ENCODE measurements around the gene LGALS12.
"Not testable (repeated sequence)": the region's sequence is repeated elsewhere in the genome, so short reads cannot be mapped to it uniquely, and the experiment has no call there.

Gene LGALS12

GRCh38 chr11:63531074-63531792 lies 25.3 kb downstream of the LGALS12 start:
- peaks cover 4 to 13% of the 10 kb centered on the region in 2 donors for H3K4me1 ChIP-seq (ENCODE audit: control insufficient read depth in 2 of 2, insufficient read depth in 2 of 2, low read length in 2 of 2)

GRCh38 chr11:63532117-63532516 lies 26.2 kb downstream of the LGALS12 start:
- H3K9me3 ChIP-seq (ENCODE audit: control insufficient read depth in 2 of 2, low read length in 2 of 2): no peaks in the 10 kb centered on the region

More at GRCh38 chr11:63531074-63531792, 25.3 kb downstream of the LGALS12 start:
- not testable (repeated sequence) for H3K36me3 ChIP-seq (ENCODE audit: control insufficient read depth in 2 of 2, insufficient read depth in 2 of 2, low read length in 2 of 2); H3K27me3 ChIP-seq (ENCODE audit: control insufficient read depth in 2 of 2, insufficient read depth in 2 of 2, low read length in 2 of 2); H3K9me3 ChIP-seq (ENCODE audit: control insufficient read depth in 2 of 2, low read length in 2 of 2); H3K9ac ChIP-seq (ENCODE audit: low read depth in 1 of 2, low read length in 2 of 2)
- peak overlapping the region in 1 of 2 donors; percentile 3 for H3K4me3 ChIP-seq (ENCODE audit: low read length in 2 of 2)
- peak overlapping the region in 1 of 2 donors; percentile 43 for H3K27ac ChIP-seq (ENCODE audit: low read depth in 2 of 2, low read length in 2 of 2)

GRCh38 chr11:63532799-63533475 lies 27.1 kb downstream of the LGALS12 start:
- Histone ChIP-seq H3K4me1 (ENCODE audit: control insufficient read depth in 2 of 2, insufficient read depth in 2 of 2, low read length in 2 of 2) (peaks cover 14 to 27% of the 10 kb centered on the region in 2 donors), H3K4me3 (ENCODE audit: low read length in 2 of 2) (no peak overlapping the region), H3K9me3 (ENCODE audit: control insufficient read depth in 2 of 2, low read length in 2 of 2) (no peaks in the 10 kb centered on the region), H3K27me3 (ENCODE audit: control insufficient read depth in 2 of 2, insufficient read depth in 2 of 2, low read length in 2 of 2) (no peaks in the 10 kb centered on the region), H3K36me3 (ENCODE audit: control insufficient read depth in 2 of 2, insufficient read depth in 2 of 2, low read length in 2 of 2) (no peaks in the 10 kb centered on the region), H3K27ac (ENCODE audit: low read depth in 2 of 2, low read length in 2 of 2) (no peak overlapping the region), H3K9ac (ENCODE audit: low read depth in 1 of 2, low read length in 2 of 2) (no peak overlapping the region)

More at GRCh38 chr11:63532117-63532516, 26.2 kb downstream of the LGALS12 start:
- H3K4me3 ChIP-seq (ENCODE audit: low read length in 2 of 2): no peak overlapping the region
- H3K4me1 ChIP-seq (ENCODE audit: control insufficient read depth in 2 of 2, insufficient read depth in 2 of 2, low read length in 2 of 2): peaks cover 8 to 19% of the 10 kb centered on the region in 2 donors
- H3K27ac ChIP-seq (ENCODE audit: low read depth in 2 of 2, low read length in 2 of 2): no peak overlapping the region
- no peaks in the 10 kb centered on the region for H3K27me3 ChIP-seq (ENCODE audit: control insufficient read depth in 2 of 2, insufficient read depth in 2 of 2, low read length in 2 of 2)
- H3K9ac ChIP-seq (ENCODE audit: low read depth in 1 of 2, low read length in 2 of 2): no peak overlapping the region
- H3K36me3 ChIP-seq (ENCODE audit: control insufficient read depth in 2 of 2, insufficient read depth in 2 of 2, low read length in 2 of 2): no peaks in the 10 kb centered on the region

- Histone ChIP-seq H3K4me1 (ENCODE audit: control insufficient read depth in 2 of 2, insufficient read depth in 2 of 2, low read length in 2 of 2) (peaks cover 17 to 33% of the 10 kb centered on the region in 2 donors), H3K27me3 (ENCODE audit: control insufficient read depth in 2 of 2, insufficient read depth in 2 of 2, low read length in 2 of 2) (no peaks in the 10 kb centered on the region), H3K4me3 (ENCODE audit: low read length in 2 of 2) (no peak overlapping the region), H3K9me3 (ENCODE audit: control insufficient read depth in 2 of 2, low read length in 2 of 2) (no peaks in the 10 kb centered on the region), H3K9ac (ENCODE audit: low read depth in 1 of 2, low read length in 2 of 2) (no peak overlapping the region), H3K27ac (ENCODE audit: low read depth in 2 of 2, low read length in 2 of 2) (no peak overlapping the region), H3K36me3 (ENCODE audit: control insufficient read depth in 2 of 2, insufficient read depth in 2 of 2, low read length in 2 of 2) (no peaks in the 10 kb centered on the region)
These were observed 28.2 kb downstream of the LGALS12 start for GRCh38 chr11:63534076-63534475.

GRCh38 chr11:63534895-63535461 lies 29.1 kb downstream of the LGALS12 start:
- Histone ChIP-seq H3K9me3 (ENCODE audit: control insufficient read depth in 2 of 2, low read length in 2 of 2) (no peaks in the 10 kb centered on the region), H3K4me1 (ENCODE audit: control insufficient read depth in 2 of 2, insufficient read depth in 2 of 2, low read length in 2 of 2) (peaks cover 17 to 33% of the 10 kb centered on the region in 2 donors), H3K4me3 (ENCODE audit: low read length in 2 of 2) (no peak overlapping the region), H3K36me3 (ENCODE audit: control insufficient read depth in 2 of 2, insufficient read depth in 2 of 2, low read length in 2 of 2) (no peaks in the 10 kb centered on the region), H3K27ac (ENCODE audit: low read depth in 2 of 2, low read length in 2 of 2) (peak overlapping the region; percentile 19 to 44), H3K9ac (ENCODE audit: low read depth in 1 of 2, low read length in 2 of 2) (no peak overlapping the region), H3K27me3 (ENCODE audit: control insufficient read depth in 2 of 2, insufficient read depth in 2 of 2, low read length in 2 of 2) (no peaks in the 10 kb centered on the region)

GRCh38 chr11:63535734-63536133 lies 29.9 kb downstream of the LGALS12 start:
- H3K27ac ChIP-seq (ENCODE audit: low read depth in 2 of 2, low read length in 2 of 2): peak overlapping the region in 1 of 2 donors; percentile 85
- H3K4me1 ChIP-seq (ENCODE audit: control insufficient read depth in 2 of 2, insufficient read depth in 2 of 2, low read length in 2 of 2): peaks cover 17 to 33% of the 10 kb centered on the region in 2 donors

GRCh38 chr11:63536669-63537292 lies 30.9 kb downstream of the LGALS12 start, which contains the start of gene PLAAT4:
TSS of gene PLAAT4 (plus strand) at chr11:63536808. CDS start at chr11:63536869, 61 bp downstream.
- Histone ChIP-seq H3K9ac (ENCODE audit: low read depth in 1 of 2, low read length in 2 of 2) (peak within 1 kb of the TSS; percentile 69 to 79), H3K27me3 (ENCODE audit: control insufficient read depth in 2 of 2, insufficient read depth in 2 of 2, low read length in 2 of 2) (no peaks in the 10 kb centered on the region), H3K36me3 (ENCODE audit: control insufficient read depth in 2 of 2, insufficient read depth in 2 of 2, low read length in 2 of 2) (no peaks in the 10 kb centered on the region), H3K4me3 (ENCODE audit: low read length in 2 of 2) (peak within 1 kb of the TSS; percentile 81 to 85), H3K9me3 (ENCODE audit: control insufficient read depth in 2 of 2, low read length in 2 of 2) (no peaks in the 10 kb centered on the region), H3K27ac (ENCODE audit: low read depth in 2 of 2, low read length in 2 of 2) (peak within 1 kb of the TSS; percentile 75 to 85), H3K4me1 (ENCODE audit: control insufficient read depth in 2 of 2, insufficient read depth in 2 of 2, low read length in 2 of 2) (peaks cover 13 to 33% of the 10 kb centered on the region in 2 donors)

More at GRCh38 chr11:63535734-63536133, 29.9 kb downstream of the LGALS12 start:
- no peaks in the 10 kb centered on the region for H3K9me3 ChIP-seq (ENCODE audit: control insufficient read depth in 2 of 2, low read length in 2 of 2)
- H3K36me3 ChIP-seq (ENCODE audit: control insufficient read depth in 2 of 2, insufficient read depth in 2 of 2, low read length in 2 of 2): no peaks in the 10 kb centered on the region
- no peak overlapping the region for H3K4me3 ChIP-seq (ENCODE audit: low read length in 2 of 2)
- no peaks in the 10 kb centered on the region for H3K27me3 ChIP-seq (ENCODE audit: control insufficient read depth in 2 of 2, insufficient read depth in 2 of 2, low read length in 2 of 2)
- no peak overlapping the region for H3K9ac ChIP-seq (ENCODE audit: low read depth in 1 of 2, low read length in 2 of 2)

- H3K4me3 ChIP-seq (ENCODE audit: low read length in 2 of 2): peak overlapping the region; percentile 81 to 85
- H3K4me1 ChIP-seq (ENCODE audit: control insufficient read depth in 2 of 2, insufficient read depth in 2 of 2, low read length in 2 of 2): peaks cover 13 to 33% of the 10 kb centered on the region in 2 donors
These were observed 31.6 kb downstream of the LGALS12 start for GRCh38 chr11:63537293-63538101.

GRCh38 chr11:63542506-63542905 lies 36.6 kb downstream of the LGALS12 start:
- not testable (repeated sequence) for H3K9ac ChIP-seq (ENCODE audit: low read depth in 1 of 2, low read length in 2 of 2); H3K27me3 ChIP-seq (ENCODE audit: control insufficient read depth in 2 of 2, insufficient read depth in 2 of 2, low read length in 2 of 2); H3K9me3 ChIP-seq (ENCODE audit: control insufficient read depth in 2 of 2, low read length in 2 of 2); H3K27ac ChIP-seq (ENCODE audit: low read depth in 2 of 2, low read length in 2 of 2); H3K4me3 ChIP-seq (ENCODE audit: low read length in 2 of 2)
- Histone ChIP-seq H3K4me1 (ENCODE audit: control insufficient read depth in 2 of 2, insufficient read depth in 2 of 2, low read length in 2 of 2) (peaks cover 6 to 13% of the 10 kb centered on the region in 2 donors), H3K36me3 (ENCODE audit: control insufficient read depth in 2 of 2, insufficient read depth in 2 of 2, low read length in 2 of 2) (peaks cover 0 to 10% of the 10 kb centered on the region in 2 donors)

More at GRCh38 chr11:63537293-63538101, 31.6 kb downstream of the LGALS12 start:
- no peaks in the 10 kb centered on the region for H3K27me3 ChIP-seq (ENCODE audit: control insufficient read depth in 2 of 2, insufficient read depth in 2 of 2, low read length in 2 of 2)
- H3K27ac ChIP-seq (ENCODE audit: low read depth in 2 of 2, low read length in 2 of 2): peak overlapping the region; percentile 75 to 85
- peak overlapping the region; percentile 69 to 79 for H3K9ac ChIP-seq (ENCODE audit: low read depth in 1 of 2, low read length in 2 of 2)
- H3K9me3 ChIP-seq (ENCODE audit: control insufficient read depth in 2 of 2, low read length in 2 of 2): no peaks in the 10 kb centered on the region
- no peaks in the 10 kb centered on the region for H3K36me3 ChIP-seq (ENCODE audit: control insufficient read depth in 2 of 2, insufficient read depth in 2 of 2, low read length in 2 of 2)
